ENCODE measurements around the gene TOR1AIP1.

GRCh38 chr1:179924268-179924667, 42.2 kb downstream of the TOR1AIP1 start:
- TF ChIP-seq, protein P1, sequence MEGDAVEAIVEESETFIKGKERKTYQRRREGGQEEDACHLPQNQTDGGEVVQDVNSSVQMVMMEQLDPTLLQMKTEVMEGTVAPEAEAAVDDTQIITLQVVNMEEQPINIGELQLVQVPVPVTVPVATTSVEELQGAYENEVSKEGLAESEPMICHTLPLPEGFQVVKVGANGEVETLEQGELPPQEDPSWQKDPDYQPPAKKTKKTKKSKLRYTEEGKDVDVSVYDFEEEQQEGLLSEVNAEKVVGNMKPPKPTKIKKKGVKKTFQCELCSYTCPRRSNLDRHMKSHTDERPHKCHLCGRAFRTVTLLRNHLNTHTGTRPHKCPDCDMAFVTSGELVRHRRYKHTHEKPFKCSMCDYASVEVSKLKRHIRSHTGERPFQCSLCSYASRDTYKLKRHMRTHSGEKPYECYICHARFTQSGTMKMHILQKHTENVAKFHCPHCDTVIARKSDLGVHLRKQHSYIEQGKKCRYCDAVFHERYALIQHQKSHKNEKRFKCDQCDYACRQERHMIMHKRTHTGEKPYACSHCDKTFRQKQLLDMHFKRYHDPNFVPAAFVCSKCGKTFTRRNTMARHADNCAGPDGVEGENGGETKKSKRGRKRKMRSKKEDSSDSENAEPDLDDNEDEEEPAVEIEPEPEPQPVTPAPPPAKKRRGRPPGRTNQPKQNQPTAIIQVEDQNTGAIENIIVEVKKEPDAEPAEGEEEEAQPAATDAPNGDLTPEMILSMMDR (IDR thresholded peaks at IDR 0.05): no peak
- TF ChIP-seq POLR2AphosphoS5 (IDR thresholded peaks at IDR 0.05): no peak
- no peak for TF ChIP-seq POLR2A (IDR thresholded peaks at IDR 0.05)
- no peak for TF ChIP-seq EP300 (IDR thresholded peaks at IDR 0.05)
